HCT116 (cell line): ENCODE results near the gene DTNB. TPM values are rescaled to one million over a fixed set of nuclear protein-coding genes. Genes with fewer than 3 reads are reported as not detected.

Experiments used
- ATAC-seq: fragments of 200-7000 bp; cut with Tn5 transposase; 2 replicates; pipeline ENCODE4 v1.9.1; 2020; ENCODE audit warnings: mild to moderate bottlenecking, moderate library complexity
- BruUV-seq: library from RNA; stranded (reverse); fragments of 400-500 nt; replicated peaks from 2 replicates; lab custom pipeline; 2021; lab: Mats Ljungman, UMichigan
- CTCF ChIA-PET: fragments of 300-600 bp; sonication (Branson Sonifier 250); formaldehyde crosslinking; loops from one replicate; lab custom pipeline; 2021; ENCODE audit warnings: antibody characterized with exemption; lab: Charles Lee
- POLR2A ChIA-PET: fragments of 300-600, 350-600 bp; sonication (Branson Sonifier 250); formaldehyde crosslinking; loops from one replicate; lab custom pipeline; 2021; ENCODE audit warnings: antibody characterized with exemption; lab: Charles Lee
- RAD21 ChIA-PET, 2 experiments: fragments of 300-600 bp; sonication (Branson Sonifier 250); formaldehyde crosslinking; loops; one replicate each; lab custom pipeline; 2023; ENCODE audit warnings: low total read pairs in 2 of 2; ENCODE audit not compliant: uncharacterized antibody in 2 of 2, unreplicated experiment in 2 of 2, low non-redundant PET in 1 of 2; lab: Charles Lee
- DNase-seq: peaks from one replicate; pipeline ENCODE4 v3.0.0-alpha.2; 2010; ENCODE audit warnings: low read depth, low spot score
- H2AFZ ChIP-seq: fragments of 200-600 bp; shearing (Covaris generic), sonication (generic); 2 replicates; pipeline ENCODE4 v1.6.1; 2017; ENCODE audit warnings: low read depth, mixed run types, mixed read lengths, antibody characterized with exemption, low read length; ENCODE audit not compliant: poor library complexity, severe bottlenecking
- H3K27ac ChIP-seq: 2 replicates; pipeline ENCODE4 v1.5.1; 2012; ENCODE audit warnings: low read depth, low read length
- H3K27me3 ChIP-seq: fragments of 200-600 bp; sonication (generic); 2 replicates; pipeline ENCODE4 v1.6.1; 2016; ENCODE audit warnings: mixed run types, low read length, mixed read lengths; ENCODE audit not compliant: insufficient read depth
- H3K36me3 ChIP-seq, 2 experiments: fragments of 200-500 bp in 1 of 2; fragments of 200-600 bp in 1 of 2; sonication (Bioruptor generic) in 1 of 2; sonication (generic) in 1 of 2; 2 replicates each; pipeline versions ENCODE4 v1.5.1 to v1.6.1; 2014 to 2016; ENCODE audit warnings: low read length in 2 of 2, inconsistent platforms in 1 of 2, mixed read lengths in 1 of 2, mixed run types in 1 of 2; ENCODE audit not compliant: insufficient read depth in 2 of 2, control insufficient read depth in 1 of 2
- H3K4me1 ChIP-seq, 2 experiments: fragments of 200-600 bp in 1 of 2; sonication (generic) in 1 of 2; 2 replicates each; pipeline versions ENCODE4 v1.5.1 to v1.6.1; 2012 to 2017; ENCODE audit warnings: low read length in 2 of 2, inconsistent platforms in 1 of 2, mild to moderate bottlenecking in 1 of 2, mixed read lengths in 1 of 2, mixed run types in 1 of 2, moderate library complexity in 1 of 2; ENCODE audit not compliant: insufficient read depth in 2 of 2, control insufficient read depth in 1 of 2
- H3K4me2 ChIP-seq: fragments of 200-600 bp; sonication (generic); 2 replicates; pipeline ENCODE4 v1.6.1; 2017; ENCODE audit warnings: mixed run types, low read length, mixed read lengths
- H3K4me3 ChIP-seq, 2 experiments: fragments of 200-600 bp in 1 of 2; sonication (generic) in 1 of 2; replicated peaks in 1 of 2; 2 replicates each; pipeline ENCODE4 v1.5.1; 2011 to 2016; ENCODE audit warnings: low read length in 2 of 2, control low read depth in 1 of 2, low read depth in 1 of 2, mild to moderate bottlenecking in 1 of 2, mixed read lengths in 1 of 2, mixed run types in 1 of 2
- H3K79me2 ChIP-seq: fragments of 200-600 bp; sonication (generic); 2 replicates; pipeline ENCODE4 v1.6.1; 2017; ENCODE audit warnings: mild to moderate bottlenecking, mixed run types, low read length, moderate library complexity, mixed read lengths; ENCODE audit not compliant: insufficient read depth
- H3K9ac ChIP-seq: fragments of 200-600 bp; sonication (generic); 2 replicates; pipeline ENCODE4 v1.6.1; 2016; ENCODE audit warnings: low read length, mixed read lengths
- H3K9me2 ChIP-seq: fragments of 200-600 bp; sonication (generic), shearing (Covaris generic); 2 replicates; pipeline ENCODE4 v1.6.1; 2017; ENCODE audit warnings: mixed run types, mild to moderate bottlenecking, moderate library complexity; ENCODE audit not compliant: insufficient read depth
- H3K9me3 ChIP-seq, 2 experiments: fragments of 200-500 bp in 1 of 2; fragments of 200-600 bp in 1 of 2; sonication (Bioruptor generic) in 1 of 2; sonication (generic) in 1 of 2; 2 replicates each; pipeline ENCODE4 v1.6.1; 2014 to 2017; ENCODE audit warnings: low read length in 2 of 2, mixed read lengths in 2 of 2, inconsistent platforms in 1 of 2, low read depth in 1 of 2, mild to moderate bottlenecking in 1 of 2, mixed run types in 1 of 2, moderate library complexity in 1 of 2; ENCODE audit not compliant: control insufficient read depth in 1 of 2, insufficient read depth in 1 of 2
- H4K20me1 ChIP-seq: fragments of 200-600 bp; sonication (generic), shearing (Covaris generic); 2 replicates; pipeline ENCODE4 v1.6.1; 2017; ENCODE audit warnings: mixed run types, mild to moderate bottlenecking, moderate library complexity; ENCODE audit not compliant: insufficient read depth
- CBX3 ChIP-seq: IDR thresholded peaks from 2 replicates; pipeline ENCODE4 v1.6.1; 2012; ENCODE audit warnings: low read depth
- CEBPB ChIP-seq: IDR thresholded peaks from 2 replicates; pipeline ENCODE4 v1.6.1; 2012; ENCODE audit warnings: low read depth
- EGR1 ChIP-seq: IDR thresholded peaks from 2 replicates; pipeline ENCODE4 v1.6.1; 2012; ENCODE audit warnings: low read depth
- EZH2 ChIP-seq: fragments of 200-600 bp; sonication (generic); IDR thresholded peaks from 2 replicates; pipeline ENCODE4 v1.6.1; 2017; ENCODE audit warnings: antibody characterized with exemption, mixed run types
- EZH2phosphoT487 ChIP-seq: fragments of 200-600 bp; IDR thresholded peaks from 2 replicates; pipeline ENCODE4 v1.6.1; 2018; ENCODE audit warnings: antibody characterized with exemption, borderline replicate concordance
- FOSL1 ChIP-seq: IDR thresholded peaks from 2 replicates; pipeline ENCODE4 v1.6.1; 2012; ENCODE audit warnings: low read depth
- JUND ChIP-seq: IDR thresholded peaks from 2 replicates; pipeline ENCODE4 v1.6.1; 2012
- MAX ChIP-seq: IDR thresholded peaks from 2 replicates; pipeline ENCODE4 v1.6.1; 2012
- POLR2A ChIP-seq: IDR thresholded peaks from 2 replicates; pipeline ENCODE4 v1.7.0; 2011; ENCODE audit warnings: borderline replicate concordance; ENCODE audit not compliant: insufficient read depth, insufficient read length; ENCODE audit errors: extremely low read depth
- POLR2AphosphoS5 ChIP-seq: IDR thresholded peaks from 2 replicates; pipeline ENCODE4 v1.6.1; 2011; ENCODE audit warnings: mild to moderate bottlenecking, low read depth, low read length, moderate library complexity
- SIN3A ChIP-seq: IDR thresholded peaks from 2 replicates; pipeline ENCODE4 v1.6.1; 2012; ENCODE audit warnings: low read depth
- SRF ChIP-seq: IDR thresholded peaks from 2 replicates; pipeline ENCODE4 v1.6.1; 2012; ENCODE audit warnings: low read depth
- TCF7L2 ChIP-seq: IDR thresholded peaks from 2 replicates; pipeline ENCODE4 v1.7.0; 2011; ENCODE audit warnings: borderline replicate concordance, inconsistent platforms; ENCODE audit not compliant: insufficient read depth, insufficient read length; ENCODE audit errors: extremely low read depth
- YY1 ChIP-seq: IDR thresholded peaks from 2 replicates; pipeline ENCODE4 v1.6.1; 2011; ENCODE audit warnings: low read length, low read depth, moderate library complexity, mild to moderate bottlenecking; ENCODE audit not compliant: insufficient replicate concordance; ENCODE audit errors: extremely low read depth
- ZBTB33 ChIP-seq: IDR thresholded peaks from 2 replicates; pipeline ENCODE4 v1.6.1; 2011; ENCODE audit warnings: mild to moderate bottlenecking, low read length, moderate library complexity; ENCODE audit not compliant: insufficient replicate concordance; ENCODE audit errors: extremely low read depth
- ZFX ChIP-seq: fragments of 450-650 bp; IDR thresholded peaks from 2 replicates; pipeline ENCODE4 v1.6.1; 2017
- ZNF274 ChIP-seq: fragments of 200-500 bp; sonication (Bioruptor generic); IDR thresholded peaks from 2 replicates; pipeline ENCODE4 v1.6.1; 2014; ENCODE audit warnings: mild to moderate bottlenecking, low read depth, low read length, inconsistent platforms
- intact Hi-C: fragments of 100-400 bp; cut with micrococcal nuclease; formaldehyde crosslinking; loops from 2 replicates; pipeline ENCODE4 v1.10.0; 2022
- total RNA-seq: library from RNA; stranded (reverse); gene quantifications from one replicate; pipeline ENCODE4 v1.2.1, GENCODE V29; 2021; ENCODE audit not compliant: unreplicated experiment

DTNB gene
- total RNA-seq, 1 experiment from 2014 or later: 30.2 TPM

- Histone ChIP-seq H3K9me3 (no peaks in the 10 kb centered on the region), H3K79me2 (no peaks in the 10 kb centered on the region), H3K9me2 (no peaks in the 10 kb centered on the region), H2AFZ (no peak overlapping the region), H3K4me1 (peaks cover 4 to 12% of the 10 kb centered on the region in 2 experiments), H3K36me3 (no peaks in the 10 kb centered on the region), H3K4me2 (no peak overlapping the region), H3K4me3 (no peak overlapping the region), H3K27me3 (no peaks in the 10 kb centered on the region), H4K20me1 (no peaks in the 10 kb centered on the region), H3K27ac (no peak overlapping the region), H3K9ac (no peak overlapping the region)
- BruUV-seq: no TSS peak
- TF ChIP-seq CEBPB (no peak), SIN3A (no peak), EGR1 (no peak), EZH2 (no peak), SRF (no peak), POLR2A (no peak), ZBTB33 (no peak), EZH2phosphoT487 (no peak), FOSL1 (no peak), MAX (no peak), ZNF274 (no peak), YY1 (no peak), POLR2AphosphoS5 (no peak), CBX3 (no peak), TCF7L2 (no peak), ZFX (no peak), JUND (no peak)
- DNase-seq: no peak
- intact Hi-C loops: no loop called here
- ChIA-PET CTCF (no interaction called here), POLR2A (no interaction called here), RAD21 (no interaction called here)
- ATAC-seq: no peak
These were observed 124.8 kb downstream of the DTNB start for GRCh38 chr2:25548601-25549000.
